ENCODE measurements around the gene UGT1A5.

- TF ChIP-seq CTCF (IDR thresholded peaks at IDR 0.05), result no peak
- TF ChIP-seq EZH2 (IDR thresholded peaks at IDR 0.05), result no peak
These were observed 81.5 kb downstream of the UGT1A5 start for GRCh38 chr2:233794128-233794658.

All from neural progenitor cell (in vitro differentiated cells).